Ascending aorta (tissue), 2 donors: ENCODE data around the gene SLC38A6. TPM values are rescaled to one million over a fixed set of nuclear protein-coding genes. Genes with fewer than 3 reads are reported as not detected.
"Not testable (repeated sequence)": the region's sequence is repeated elsewhere in the genome, so short reads cannot be mapped to it uniquely, and the experiment has no call there.

ENCODE experiments used
- DNase-seq, 2 donors: peaks; one replicate each; pipeline ENCODE4 v3.0.0-alpha.2; 2019; ENCODE audit warnings: low spot score in 2 of 2
- H3K27ac ChIP-seq, 2 donors: fragments of 200-600 bp; sonication (generic); one replicate each; pipeline ENCODE4 v1.5.1; 2016 to 2017; ENCODE audit warnings: mild to moderate bottlenecking in 1 of 2
- H3K27me3 ChIP-seq: fragments of 200-600 bp; sonication (generic); one replicate; pipeline ENCODE4 v1.5.1; 2017
- H3K36me3 ChIP-seq, 2 donors: fragments of 200-600 bp; sonication (generic); one replicate each; pipeline ENCODE4 v1.5.1; 2016
- H3K4me1 ChIP-seq, 2 donors: fragments of 200-600 bp; sonication (generic); one replicate each; pipeline ENCODE4 v1.5.1; 2016 to 2017; ENCODE audit warnings: mild to moderate bottlenecking in 1 of 2
- H3K4me3 ChIP-seq, 2 donors: fragments of 200-600 bp; sonication (generic); one replicate each; pipeline ENCODE4 v1.5.1; 2016 to 2017; ENCODE audit warnings: mild to moderate bottlenecking in 1 of 2
- H3K9me3 ChIP-seq, 2 donors: fragments of 200-600 bp; sonication (generic); one replicate each; pipeline ENCODE4 v1.5.1; 2016
- CTCF ChIP-seq, 3 experiments: fragments of 200-600 bp in 2 of 3; fragments of 450-650 bp in 1 of 3; sonication (generic) in 2 of 3; IDR thresholded peaks; one replicate each; pipeline ENCODE4 v1.5.1; 2016 to 2019; ENCODE audit warnings: antibody characterized with exemption in 3 of 3, mild to moderate bottlenecking in 1 of 3, moderate library complexity in 1 of 3
- intact Hi-C: fragments of 100-400 bp; cut with DNase I; formaldehyde crosslinking; loops from one replicate; pipeline ENCODE4 v1.15.1; 2023
- total RNA-seq: library from RNA; depleted of rRNA; stranded (reverse); fragments of >200 nt; gene quantifications from one replicate; pipeline ENCODE4 v1.1.0, GENCODE V29; 2016

SLC38A6 gene
- total RNA-seq, 1 donor from 2014 or later = 1.8 TPM

DNA sequence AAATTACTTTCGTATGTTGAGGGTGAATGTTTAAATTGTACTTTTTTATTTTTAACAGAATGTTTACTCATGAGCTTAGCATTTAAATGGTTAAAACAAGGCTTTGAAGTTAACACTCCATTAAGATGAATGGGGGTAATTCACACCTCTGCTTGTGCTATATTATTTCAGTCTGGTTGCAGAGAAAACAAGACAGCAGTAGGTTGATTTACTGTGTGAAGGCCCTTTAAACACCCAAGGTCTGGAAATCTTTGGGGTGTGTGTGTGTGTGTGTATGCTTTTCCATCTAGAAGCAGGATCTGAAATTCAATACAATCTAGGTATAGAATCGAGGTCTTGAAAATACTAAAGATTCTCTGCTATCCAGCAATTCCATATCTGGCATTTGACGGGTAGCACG is 83.8 kb downstream of the SLC38A6 start:
- Histone ChIP-seq H3K27ac (no peak overlapping the region), H3K9me3 (no peaks in the 10 kb centered on the region), H3K4me3 (no peak overlapping the region), H3K27me3 (no peaks in the 10 kb centered on the region), H3K4me1 (no peaks in the 10 kb centered on the region), H3K36me3 (no peaks in the 10 kb centered on the region)
- intact Hi-C loops = no loop called here
- no peak for TF ChIP-seq CTCF (IDR thresholded peaks at IDR 0.05)
- DNase-seq = no peak

- no peak overlapping the region for H3K27ac ChIP-seq
- H3K4me3 ChIP-seq = no peak overlapping the region
- H3K9me3 ChIP-seq = no peaks in the 10 kb centered on the region
- no peaks in the 10 kb centered on the region for H3K36me3 ChIP-seq
- H3K4me1 ChIP-seq = no peaks in the 10 kb centered on the region
- no peak for DNase-seq
- H3K27me3 ChIP-seq = no peaks in the 10 kb centered on the region
- TF ChIP-seq CTCF (IDR thresholded peaks at IDR 0.05) = no peak
- intact Hi-C loops = no loop called here
These were observed 84.6 kb downstream of the SLC38A6 start for GRCh38 chr14:61065656-61066055.

DNA sequence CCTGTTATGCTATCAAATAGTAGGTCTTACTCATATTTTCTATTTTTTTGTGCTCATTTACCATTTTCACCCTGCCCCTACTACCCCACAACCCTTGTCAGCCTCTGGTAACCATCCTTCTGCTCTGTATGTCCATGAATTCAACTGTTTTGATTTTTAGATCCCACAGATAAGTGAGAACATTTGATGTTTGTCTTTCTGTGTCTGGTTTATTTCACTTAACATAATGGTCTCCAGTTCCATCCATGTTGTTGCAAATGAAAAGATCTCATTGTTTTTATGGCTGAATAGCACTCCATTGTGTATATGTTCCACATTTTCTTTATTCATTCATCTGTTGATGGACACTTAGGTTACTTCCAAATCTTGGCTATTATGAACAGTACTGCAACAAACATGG is 91.4 kb downstream of the SLC38A6 start:
- H3K9me3 ChIP-seq, intact Hi-C loops, DNase-seq, H3K27me3 ChIP-seq, H3K27ac ChIP-seq, H3K4me1 ChIP-seq, H3K4me3 ChIP-seq, H3K36me3 ChIP-seq: not testable (repeated sequence)

DNA sequence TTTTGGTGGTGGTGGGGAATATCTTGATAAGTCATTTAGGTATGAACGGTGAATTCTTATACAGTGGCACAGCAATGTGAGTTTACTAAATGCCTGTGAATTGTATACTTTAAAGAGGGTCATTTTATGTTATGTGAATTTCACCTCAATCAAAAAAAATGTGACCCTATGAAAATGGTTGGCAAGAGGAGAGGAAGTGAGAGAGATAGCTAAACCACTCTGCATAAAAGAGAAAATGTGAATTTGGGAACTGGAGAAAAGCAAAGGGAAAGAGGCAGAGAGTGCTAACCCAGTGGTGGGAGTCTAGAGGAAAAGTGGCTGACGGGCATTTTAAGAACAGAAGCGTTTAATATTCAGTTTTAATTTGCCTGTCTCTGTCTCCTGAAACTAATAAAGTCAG is 93.8 kb downstream of the SLC38A6 start:
- intact Hi-C loops = no loop called here
- H3K27me3 ChIP-seq = no peaks in the 10 kb centered on the region
- TF ChIP-seq CTCF (IDR thresholded peaks at IDR 0.05) = no peak
- no peak for DNase-seq
- no peaks in the 10 kb centered on the region for H3K36me3 ChIP-seq
- H3K9me3 ChIP-seq = no peaks in the 10 kb centered on the region
- no peak overlapping the region for H3K4me3 ChIP-seq
- H3K27ac ChIP-seq = no peak overlapping the region
- no peaks in the 10 kb centered on the region for H3K4me1 ChIP-seq

GRCh38 chr14:61076556-61076955 is 95.5 kb downstream of the SLC38A6 start:
- no peaks in the 10 kb centered on the region for H3K27me3 ChIP-seq
- intact Hi-C loops = no loop called here
- DNase-seq = no peak
- no peaks in the 10 kb centered on the region for H3K36me3 ChIP-seq
- H3K27ac ChIP-seq = peak overlapping the region in 1 of 2 donors; percentile 60
- H3K4me3 ChIP-seq = no peak overlapping the region
- TF ChIP-seq CTCF (IDR thresholded peaks at IDR 0.05) = no peak
- no peaks in the 10 kb centered on the region for H3K4me1 ChIP-seq
- no peaks in the 10 kb centered on the region for H3K9me3 ChIP-seq

DNA sequence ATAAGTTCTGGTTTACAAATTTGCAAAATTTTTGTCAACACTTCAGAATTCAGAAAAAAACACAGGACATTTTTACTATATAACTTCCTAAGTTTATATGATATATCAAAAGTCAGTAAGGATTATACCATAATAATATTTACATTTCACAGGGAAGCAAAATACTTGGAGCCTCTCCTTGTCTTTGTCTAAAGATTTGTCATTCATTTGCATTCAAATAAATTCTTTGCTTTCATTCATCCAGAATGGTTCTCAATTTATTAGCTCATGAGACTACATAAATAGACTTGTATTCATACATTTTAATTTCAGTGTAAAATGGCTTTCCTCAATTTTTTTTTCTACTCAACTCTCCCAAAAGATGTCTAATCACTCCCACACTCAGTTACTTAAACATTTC is 96.4 kb downstream of the SLC38A6 start:
- H3K27ac ChIP-seq = peak overlapping the region in 1 of 2 donors; percentile 6
- intact Hi-C loops = no loop called here

More for the DNA sequence above, 96.4 kb downstream of the SLC38A6 start:
- no peaks in the 10 kb centered on the region for H3K36me3 ChIP-seq
- H3K4me3 ChIP-seq = no peak overlapping the region
- DNase-seq = no peak
- no peak for TF ChIP-seq CTCF (IDR thresholded peaks at IDR 0.05)
- H3K9me3 ChIP-seq = no peaks in the 10 kb centered on the region
- no peaks in the 10 kb centered on the region for H3K4me1 ChIP-seq
- no peaks in the 10 kb centered on the region for H3K27me3 ChIP-seq
